Parathyroid adenoma (tissue), 2 donors: ENCODE results near the gene CAMK1D.

Experiments used
- H2AFZ ChIP-seq: fragments of 300-600 bp; sonication (generic); one replicate; pipeline ENCODE4 v1.7.0; 2017; ENCODE audit warnings: antibody characterized with exemption, mild to moderate bottlenecking
- H3K27ac ChIP-seq: fragments of 300-600 bp; sonication (generic); one replicate; pipeline ENCODE4 v1.7.0; 2017
- H3K27me3 ChIP-seq: fragments of 300-600 bp; sonication (generic); one replicate; pipeline ENCODE4 v1.7.0; 2017; ENCODE audit warnings: low read length; ENCODE audit not compliant: control insufficient read depth, insufficient read depth
- H3K36me3 ChIP-seq: fragments of 300-600 bp; sonication (generic); one replicate; pipeline ENCODE4 v1.7.0; 2017; ENCODE audit warnings: low read length; ENCODE audit not compliant: control insufficient read depth, insufficient read depth
- H3K4me1 ChIP-seq: fragments of 300-600 bp; sonication (generic); one replicate; pipeline ENCODE4 v1.7.0; 2017; ENCODE audit warnings: control low read depth
- H3K4me2 ChIP-seq: fragments of 300-600 bp; sonication (generic); one replicate; pipeline ENCODE4 v1.7.0; 2017; ENCODE audit warnings: low read length
- H3K4me3 ChIP-seq: fragments of 300-600 bp; sonication (generic); one replicate; pipeline ENCODE4 v1.7.0; 2017; ENCODE audit warnings: low read depth, low read length
- H3K79me2 ChIP-seq: fragments of 300-600 bp; sonication (generic); one replicate; pipeline ENCODE4 v1.7.0; 2017; ENCODE audit warnings: control low read depth
- H3K9ac ChIP-seq: fragments of 300-600 bp; sonication (generic); one replicate; pipeline ENCODE4 v1.7.0; 2017; ENCODE audit warnings: mild to moderate bottlenecking
- H3K9me3 ChIP-seq: fragments of 300-600 bp; sonication (generic); one replicate; pipeline ENCODE4 v1.7.0; 2017; ENCODE audit warnings: low read length; ENCODE audit not compliant: control insufficient read depth
- TF ChIP-seq, protein P1 (sequence below): fragments of 300-600 bp; sonication (generic); IDR thresholded peaks from one replicate; pipeline ENCODE4 v1.7.0; 2017; ENCODE audit warnings: antibody characterized with exemption, mild to moderate bottlenecking
- donor health status: primary hyperparathyroidism.

Gene CAMK1D

DNA sequence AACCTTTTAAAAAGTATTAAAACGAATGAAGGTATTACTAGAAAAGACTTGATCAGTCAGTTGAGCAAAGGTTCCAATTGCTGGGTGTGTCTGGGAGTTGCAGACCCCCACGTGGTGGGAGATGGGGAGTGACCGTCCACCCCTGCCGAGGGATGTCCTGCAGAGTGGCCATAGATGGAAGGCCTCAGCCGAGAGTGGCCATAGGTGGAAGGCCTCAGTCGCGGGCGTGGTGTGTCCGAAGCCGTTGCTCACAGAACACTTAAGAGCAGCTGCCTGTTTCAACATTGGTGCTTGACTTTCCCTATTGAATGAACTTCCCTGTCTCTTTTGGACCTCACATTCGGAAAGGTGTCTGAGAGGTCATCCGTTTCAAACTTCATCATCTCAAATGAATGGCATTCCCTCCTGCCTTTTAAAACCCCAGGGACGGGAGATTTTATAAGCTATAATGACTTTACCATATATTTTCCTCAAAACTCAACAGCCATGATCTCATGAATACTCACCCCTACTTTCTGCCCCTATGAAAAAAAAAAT lies 69.4 kb downstream of the CAMK1D start:
- no peaks in the 10 kb centered on the region for H3K4me1 ChIP-seq
- H3K36me3 ChIP-seq: no peaks in the 10 kb centered on the region
- TF ChIP-seq, protein P1, sequence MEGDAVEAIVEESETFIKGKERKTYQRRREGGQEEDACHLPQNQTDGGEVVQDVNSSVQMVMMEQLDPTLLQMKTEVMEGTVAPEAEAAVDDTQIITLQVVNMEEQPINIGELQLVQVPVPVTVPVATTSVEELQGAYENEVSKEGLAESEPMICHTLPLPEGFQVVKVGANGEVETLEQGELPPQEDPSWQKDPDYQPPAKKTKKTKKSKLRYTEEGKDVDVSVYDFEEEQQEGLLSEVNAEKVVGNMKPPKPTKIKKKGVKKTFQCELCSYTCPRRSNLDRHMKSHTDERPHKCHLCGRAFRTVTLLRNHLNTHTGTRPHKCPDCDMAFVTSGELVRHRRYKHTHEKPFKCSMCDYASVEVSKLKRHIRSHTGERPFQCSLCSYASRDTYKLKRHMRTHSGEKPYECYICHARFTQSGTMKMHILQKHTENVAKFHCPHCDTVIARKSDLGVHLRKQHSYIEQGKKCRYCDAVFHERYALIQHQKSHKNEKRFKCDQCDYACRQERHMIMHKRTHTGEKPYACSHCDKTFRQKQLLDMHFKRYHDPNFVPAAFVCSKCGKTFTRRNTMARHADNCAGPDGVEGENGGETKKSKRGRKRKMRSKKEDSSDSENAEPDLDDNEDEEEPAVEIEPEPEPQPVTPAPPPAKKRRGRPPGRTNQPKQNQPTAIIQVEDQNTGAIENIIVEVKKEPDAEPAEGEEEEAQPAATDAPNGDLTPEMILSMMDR: no peak
- H2AFZ ChIP-seq: no peak overlapping the region
- no peak overlapping the region for H3K4me2 ChIP-seq
- no peaks in the 10 kb centered on the region for H3K79me2 ChIP-seq
- H3K4me3 ChIP-seq: no peak overlapping the region
- no peak overlapping the region for H3K27ac ChIP-seq
- H3K9ac ChIP-seq: no peak overlapping the region
- H3K9me3 ChIP-seq: no peaks in the 10 kb centered on the region
- no peaks in the 10 kb centered on the region for H3K27me3 ChIP-seq

DNA sequence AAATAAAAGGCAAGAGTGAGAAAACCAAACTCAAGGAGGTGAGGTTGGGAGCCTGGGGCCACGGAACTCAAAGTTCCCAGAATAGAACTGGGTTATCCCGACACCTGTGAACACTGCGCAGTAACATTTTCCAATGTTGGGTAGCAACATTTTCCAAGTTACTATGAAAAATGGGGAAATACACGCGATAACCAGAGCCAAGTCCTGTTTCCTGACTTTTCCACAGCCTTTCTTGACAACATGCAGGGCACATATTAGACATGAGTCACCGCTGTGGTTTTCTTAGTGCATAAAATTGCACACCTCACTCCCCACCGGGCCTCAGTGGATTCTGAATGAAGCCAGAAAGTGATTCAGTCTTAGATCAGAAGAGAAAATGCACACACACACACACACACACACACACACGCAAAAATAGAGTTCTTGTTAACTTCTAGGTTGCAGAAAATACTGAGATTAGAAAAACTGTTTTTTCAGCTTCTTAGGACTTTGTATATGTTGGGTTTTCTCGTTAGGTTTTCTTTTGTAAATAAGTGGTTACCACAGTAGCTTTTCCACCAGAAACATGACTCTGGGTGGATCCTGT lies 70.0 kb downstream of the CAMK1D start:
- H2AFZ ChIP-seq: no peak overlapping the region
- H3K36me3 ChIP-seq: no peaks in the 10 kb centered on the region
- H3K27ac ChIP-seq: no peak overlapping the region
- no peaks in the 10 kb centered on the region for H3K4me1 ChIP-seq
- no peaks in the 10 kb centered on the region for H3K9me3 ChIP-seq
- TF ChIP-seq, protein P1: no peak
- H3K9ac ChIP-seq: no peak overlapping the region
- H3K79me2 ChIP-seq: no peaks in the 10 kb centered on the region
- H3K4me2 ChIP-seq: no peak overlapping the region
- H3K4me3 ChIP-seq: no peak overlapping the region
- H3K27me3 ChIP-seq: no peaks in the 10 kb centered on the region

DNA sequence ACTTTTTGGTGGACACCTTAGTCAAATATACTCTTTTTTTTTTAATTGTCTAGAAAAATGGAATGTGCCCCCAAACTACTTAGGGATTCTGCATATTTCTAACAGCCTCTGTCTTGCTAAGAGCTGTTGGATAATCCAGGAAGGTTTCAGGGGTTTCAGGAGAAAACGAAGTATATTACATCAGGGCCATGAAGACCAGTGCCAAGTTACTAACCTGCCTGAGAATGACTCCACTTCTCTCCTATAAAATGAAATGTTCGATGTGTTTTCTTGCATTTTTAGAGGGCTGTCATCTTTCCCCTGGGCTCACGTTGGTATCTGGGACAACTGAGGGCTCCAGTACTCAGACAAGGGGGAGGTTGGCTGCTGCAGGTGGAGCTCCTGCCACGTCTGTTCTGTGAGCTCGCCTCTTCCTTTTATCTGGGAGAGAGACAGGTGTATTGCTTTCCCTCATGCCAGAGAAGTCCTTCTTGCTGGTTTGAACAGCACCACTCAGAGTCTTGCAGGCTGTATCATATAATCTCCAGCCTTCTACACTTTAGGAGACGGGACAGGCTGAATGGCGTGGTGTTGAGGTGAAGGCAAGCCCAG lies 71.3 kb downstream of the CAMK1D start:
- Histone ChIP-seq H3K4me3 (no peak overlapping the region), H3K79me2 (no peaks in the 10 kb centered on the region), H3K9ac (no peak overlapping the region), H3K27ac (no peak overlapping the region), H3K4me1 (no peaks in the 10 kb centered on the region), H3K4me2 (no peak overlapping the region), H2AFZ (no peak overlapping the region), H3K36me3 (no peaks in the 10 kb centered on the region), H3K9me3 (no peaks in the 10 kb centered on the region), H3K27me3 (no peaks in the 10 kb centered on the region)
- TF ChIP-seq, protein P1: no peak

DNA sequence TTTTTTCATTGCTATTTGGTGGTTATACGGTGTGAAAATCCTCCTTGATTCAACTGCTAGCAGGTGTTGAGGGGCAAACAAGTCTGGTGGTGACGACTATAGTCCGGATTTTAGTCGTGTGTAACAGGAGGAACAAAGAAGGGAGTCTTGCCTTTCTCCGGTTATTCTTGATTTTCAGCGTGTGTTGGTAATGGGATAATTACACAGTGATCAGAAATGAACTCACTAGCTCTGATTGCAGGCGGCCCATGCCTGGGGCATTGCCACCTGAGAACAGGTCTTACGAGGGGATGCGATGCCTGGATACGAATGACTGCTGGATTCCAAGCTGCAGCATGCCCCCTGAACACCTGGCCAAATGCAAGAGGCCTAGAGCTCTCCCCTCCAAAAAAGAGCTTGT lies 72.8 kb downstream of the CAMK1D start:
- Histone ChIP-seq H3K9me3 (no peaks in the 10 kb centered on the region), H3K4me2 (no peak overlapping the region), H3K79me2 (no peaks in the 10 kb centered on the region), H3K27ac (no peak overlapping the region), H3K9ac (no peak overlapping the region), H3K36me3 (no peaks in the 10 kb centered on the region), H2AFZ (no peak overlapping the region), H3K4me3 (no peak overlapping the region), H3K27me3 (no peaks in the 10 kb centered on the region), H3K4me1 (no peaks in the 10 kb centered on the region)
- TF ChIP-seq, protein P1: no peak

DNA sequence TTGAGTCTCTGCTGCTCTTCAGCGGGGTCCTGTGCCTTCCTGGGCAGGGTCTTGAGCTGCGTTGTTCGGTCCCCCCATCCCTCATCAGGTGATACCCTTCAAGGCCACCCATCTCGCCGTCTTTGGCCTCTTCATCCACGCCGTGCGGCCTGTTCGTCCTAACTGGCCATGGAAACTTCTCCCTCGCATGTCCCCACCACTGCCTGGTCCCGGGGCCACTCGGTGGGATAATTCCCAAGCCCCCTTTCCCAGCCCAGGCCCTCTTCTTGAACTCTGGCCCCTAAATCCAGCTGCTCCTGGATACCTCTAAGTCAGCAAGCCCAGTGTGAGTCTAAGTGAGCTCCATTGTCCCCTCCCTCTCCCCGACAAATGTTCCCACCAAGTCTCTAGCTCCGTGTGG lies 74.5 kb downstream of the CAMK1D start:
- H3K79me2 ChIP-seq: no peaks in the 10 kb centered on the region
- H2AFZ ChIP-seq: no peak overlapping the region
- no peak overlapping the region for H3K27ac ChIP-seq
- no peak overlapping the region for H3K9ac ChIP-seq
- H3K4me2 ChIP-seq: no peak overlapping the region
- H3K4me1 ChIP-seq: no peaks in the 10 kb centered on the region
- H3K36me3 ChIP-seq: no peaks in the 10 kb centered on the region
- H3K4me3 ChIP-seq: no peak overlapping the region
- TF ChIP-seq, protein P1: no peak
- no peaks in the 10 kb centered on the region for H3K9me3 ChIP-seq
- no peaks in the 10 kb centered on the region for H3K27me3 ChIP-seq
